A673 (cell line): ENCODE results near the gene DNAJB13. TPM values are rescaled to one million over a fixed set of nuclear protein-coding genes. Genes with fewer than 3 reads are reported as not detected.

Experiments
- BruUV-seq: library from RNA; stranded (reverse); fragments of 400-500 nt; replicated peaks from 2 replicates; lab custom pipeline; 2021; lab: Mats Ljungman, UMichigan
- CTCF ChIA-PET: fragments of 300-600 bp; sonication (Branson Sonifier 250); formaldehyde crosslinking; loops from one replicate; lab custom pipeline; 2022; ENCODE audit warnings: antibody characterized with exemption; lab: Charles Lee
- POLR2A ChIA-PET: fragments of 300-600 bp; sonication (Branson Sonifier 250); formaldehyde crosslinking; loops from one replicate; lab custom pipeline; 2022; ENCODE audit warnings: antibody characterized with exemption; ENCODE audit not compliant: low non-redundant PET; lab: Charles Lee
- DNase-seq: peaks from one replicate; pipeline ENCODE4 v3.0.0-alpha.2; 2015; ENCODE audit warnings: low spot score
- H3K27ac ChIP-seq: fragments of 200-600 bp; sonication (generic); 2 replicates; pipeline ENCODE4 v1.5.1; 2016; ENCODE audit warnings: mixed run types, low read depth, mild to moderate bottlenecking, mixed read lengths, antibody characterized with exemption, low read length; ENCODE audit not compliant: poor library complexity, severe bottlenecking
- H3K27me3 ChIP-seq: fragments of 200-600 bp; sonication (generic); replicated peaks from 2 replicates; pipeline ENCODE4 v1.6.1; 2017; ENCODE audit warnings: mixed run types, low read depth, mild to moderate bottlenecking, mixed read lengths, antibody characterized with exemption, low read length; ENCODE audit not compliant: insufficient read depth, poor library complexity
- H3K36me3 ChIP-seq: fragments of 200-600 bp; sonication (generic); 2 replicates; pipeline ENCODE4 v1.6.1; 2016; ENCODE audit warnings: mixed run types, mild to moderate bottlenecking, mixed read lengths, antibody characterized with exemption, low read length; ENCODE audit not compliant: insufficient read depth, poor library complexity, severe bottlenecking
- H3K4me1 ChIP-seq: fragments of 200-600 bp; sonication (generic); 2 replicates; pipeline ENCODE4 v1.6.1; 2017; ENCODE audit warnings: mixed run types, mild to moderate bottlenecking, mixed read lengths, antibody characterized with exemption, low read length; ENCODE audit not compliant: insufficient read depth, poor library complexity, severe bottlenecking
- H3K4me3 ChIP-seq: fragments of 200-600 bp; sonication (generic); 2 replicates; pipeline ENCODE4 v1.5.1; 2016; ENCODE audit warnings: low read depth, mixed run types, mild to moderate bottlenecking, mixed read lengths, low read length; ENCODE audit not compliant: poor library complexity, severe bottlenecking
- H3K9me3 ChIP-seq: fragments of 200-600 bp; sonication (generic); 2 replicates; pipeline ENCODE4 v1.6.1; 2016; ENCODE audit warnings: mixed run types, low read depth, mild to moderate bottlenecking, mixed read lengths, antibody characterized with exemption, low read length; ENCODE audit not compliant: poor library complexity, severe bottlenecking
- CTCF ChIP-seq: fragments of 300-800, 200-600 bp; sonication (generic); conservative IDR thresholded peaks from 2 replicates; pipeline ENCODE4 v1.5.1; 2017; ENCODE audit warnings: low read depth, mild to moderate bottlenecking, antibody characterized with exemption, low read length, moderate library complexity, mixed read lengths
- EZH2 ChIP-seq: fragments of 200-600 bp; sonication (generic); IDR thresholded peaks from 2 replicates; pipeline ENCODE4 v1.6.1; 2017; ENCODE audit warnings: borderline replicate concordance, low read depth, mild to moderate bottlenecking, mixed read lengths, antibody characterized with exemption, low read length; ENCODE audit not compliant: poor library complexity, severe bottlenecking
- intact Hi-C: fragments of 100-400 bp; cut with micrococcal nuclease; formaldehyde crosslinking; loops from one replicate; pipeline ENCODE4 v1.10.0; 2022; ENCODE audit not compliant: unreplicated experiment
- total RNA-seq: library from RNA; stranded (reverse); gene quantifications from 2 replicates; pipeline ENCODE4 v1.2.3, GENCODE V29; 2021

Gene DNAJB13
- total RNA-seq, 1 experiment from 2014 or later: 0.41 TPM

GRCh38 chr11:73963861-73964260 lies 13.0 kb downstream of the DNAJB13 start:
- Histone ChIP-seq H3K27ac (no peak overlapping the region), H3K4me1 (peaks cover 8% of the 10 kb centered on the region), H3K36me3 (no peaks in the 10 kb centered on the region), H3K9me3 (no peaks in the 10 kb centered on the region), H3K4me3 (no peak overlapping the region), H3K27me3 (no peaks in the 10 kb centered on the region)
- no TSS peak for BruUV-seq
- CTCF ChIA-PET: interaction anchor here (0.7 to 1.1 kb wide), 4 partner anchors 63 to 607 kb away, joined by 3 to 12 read pairs (median 4); no protein-coding TSS in a partner anchor
- POLR2A ChIA-PET: interaction anchor here (0.6 kb wide), 2 partner anchors 155 to 480 kb away, joined by 3 to 10 read pairs; no protein-coding TSS in a partner anchor
- DNase-seq: no peak
- TF ChIP-seq EZH2: no peak
- TF ChIP-seq CTCF: no peak
- intact Hi-C loops: loop anchor here (2.0 to 10.0 kb wide), 4 partner anchors 283 to 607 kb away; no protein-coding TSS in a partner anchor

GRCh38 chr11:73965076-73965763 lies 14.4 kb downstream of the DNAJB13 start:
- TF ChIP-seq EZH2 (no peak), CTCF (no peak)
- BruUV-seq: no TSS peak
- intact Hi-C loops: loop anchor here (2.0 to 10.0 kb wide), 2 partner anchors 360 to 606 kb away; no protein-coding TSS in a partner anchor
- no peak for DNase-seq
- Histone ChIP-seq H3K4me1 (peaks cover 8% of the 10 kb centered on the region), H3K27me3 (no peaks in the 10 kb centered on the region), H3K36me3 (no peaks in the 10 kb centered on the region), H3K9me3 (no peaks in the 10 kb centered on the region), H3K4me3 (peak overlapping the region; percentile 9), H3K27ac (no peak overlapping the region)
- POLR2A ChIA-PET: no interaction called here
- CTCF ChIA-PET: interaction anchor here (0.6 to 0.8 kb wide), 3 partner anchors 7 to 563 kb away, joined by 3 read pairs; no protein-coding TSS in a partner anchor

- Histone ChIP-seq H3K4me1 (peaks cover 8% of the 10 kb centered on the region), H3K27me3 (no peaks in the 10 kb centered on the region), H3K36me3 (no peaks in the 10 kb centered on the region), H3K4me3 (no peak overlapping the region), H3K27ac (no peak overlapping the region), H3K9me3 (no peaks in the 10 kb centered on the region)
- no peak for TF ChIP-seq EZH2
- no peak for TF ChIP-seq CTCF
- ChIA-PET POLR2A (no interaction called here), CTCF (no interaction called here)
- intact Hi-C loops: loop anchor here (2.0 to 10.0 kb wide), 2 partner anchors 359 to 605 kb away; no protein-coding TSS in a partner anchor
- DNase-seq: no peak
- no TSS peak for BruUV-seq
These were observed 14.9 kb downstream of the DNAJB13 start for GRCh38 chr11:73965764-73966121.
